ENCODE data around the gene ANAPC4.

The ANAPC4 gene

DNA sequence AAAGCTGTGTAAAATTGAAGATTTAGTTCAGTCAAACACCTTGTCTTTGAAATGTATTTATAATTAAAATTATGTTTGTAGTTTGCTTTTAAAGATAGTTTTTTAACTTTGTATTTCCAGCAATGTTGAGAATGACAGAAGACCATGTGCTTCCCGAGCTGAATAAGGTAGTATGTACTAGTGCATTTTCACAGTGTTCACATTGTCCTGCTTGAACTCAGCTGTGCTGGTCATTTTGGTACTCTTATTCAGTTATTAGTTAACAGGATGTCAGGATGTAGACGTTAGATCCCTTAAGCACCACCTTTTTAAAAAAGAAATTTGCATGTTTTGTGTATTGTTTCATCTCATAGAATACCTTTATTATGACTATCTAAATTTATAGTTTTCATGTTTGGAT is 28.4 kb downstream of the ANAPC4 start:
- H3K36me3 Mint-ChIP-seq (ENCODE audit: low read depth): peaks cover 49% of the 10 kb centered on the region
- TF ChIP-seq, protein P1, sequence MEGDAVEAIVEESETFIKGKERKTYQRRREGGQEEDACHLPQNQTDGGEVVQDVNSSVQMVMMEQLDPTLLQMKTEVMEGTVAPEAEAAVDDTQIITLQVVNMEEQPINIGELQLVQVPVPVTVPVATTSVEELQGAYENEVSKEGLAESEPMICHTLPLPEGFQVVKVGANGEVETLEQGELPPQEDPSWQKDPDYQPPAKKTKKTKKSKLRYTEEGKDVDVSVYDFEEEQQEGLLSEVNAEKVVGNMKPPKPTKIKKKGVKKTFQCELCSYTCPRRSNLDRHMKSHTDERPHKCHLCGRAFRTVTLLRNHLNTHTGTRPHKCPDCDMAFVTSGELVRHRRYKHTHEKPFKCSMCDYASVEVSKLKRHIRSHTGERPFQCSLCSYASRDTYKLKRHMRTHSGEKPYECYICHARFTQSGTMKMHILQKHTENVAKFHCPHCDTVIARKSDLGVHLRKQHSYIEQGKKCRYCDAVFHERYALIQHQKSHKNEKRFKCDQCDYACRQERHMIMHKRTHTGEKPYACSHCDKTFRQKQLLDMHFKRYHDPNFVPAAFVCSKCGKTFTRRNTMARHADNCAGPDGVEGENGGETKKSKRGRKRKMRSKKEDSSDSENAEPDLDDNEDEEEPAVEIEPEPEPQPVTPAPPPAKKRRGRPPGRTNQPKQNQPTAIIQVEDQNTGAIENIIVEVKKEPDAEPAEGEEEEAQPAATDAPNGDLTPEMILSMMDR (IDR thresholded peaks at IDR 0.05): no peak
- peaks cover 2% of the 10 kb centered on the region for H3K4me1 Mint-ChIP-seq
- DNase-seq: no peak
- no peak overlapping the region for H3K27ac Mint-ChIP-seq
- no peaks in the 10 kb centered on the region for H3K9me3 Mint-ChIP-seq
- H3K27me3 Mint-ChIP-seq (ENCODE audit: low read depth, poor library complexity): no peaks in the 10 kb centered on the region
- H3K4me3 Mint-ChIP-seq: no peak overlapping the region

DNA sequence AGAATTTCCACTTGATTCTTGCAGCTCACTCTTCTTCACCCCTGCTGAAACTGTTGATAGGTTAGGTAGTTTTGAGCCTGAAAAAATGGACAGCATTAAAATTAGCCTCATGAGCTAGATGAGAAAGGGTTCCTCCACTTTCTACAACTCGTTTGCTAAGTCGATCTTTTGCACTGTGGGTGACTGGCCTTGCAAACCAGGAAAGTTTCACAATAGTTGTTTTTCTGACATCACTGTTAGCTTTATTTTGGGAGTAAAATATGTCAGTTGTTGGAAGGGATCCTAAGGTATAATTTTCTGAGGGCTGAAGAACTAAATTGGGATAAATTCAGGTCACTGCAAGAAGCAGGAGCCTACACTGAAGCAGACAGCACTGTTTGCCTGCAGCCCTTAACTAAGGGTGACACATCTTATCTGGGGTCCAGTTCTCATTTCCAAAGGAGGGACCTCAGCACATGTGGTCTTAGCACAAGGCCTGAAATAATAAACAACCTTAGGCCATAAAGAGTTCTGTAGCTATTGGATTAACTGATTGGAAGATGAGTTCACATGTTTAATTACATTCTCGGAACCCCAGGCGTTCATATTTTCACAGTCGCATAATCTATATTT is 29.1 kb downstream of the ANAPC4 start:
- Mint-ChIP-seq H3K27ac (no peak overlapping the region), H3K4me3 (no peak overlapping the region), H3K27me3 (ENCODE audit: low read depth, poor library complexity) (no peaks in the 10 kb centered on the region), H3K9me3 (no peaks in the 10 kb centered on the region), H3K36me3 (ENCODE audit: low read depth) (peaks cover 57% of the 10 kb centered on the region), H3K4me1 (no peaks in the 10 kb centered on the region)
- TF ChIP-seq, protein P1 (IDR thresholded peaks at IDR 0.05): no peak
- DNase-seq: no peak

DNA sequence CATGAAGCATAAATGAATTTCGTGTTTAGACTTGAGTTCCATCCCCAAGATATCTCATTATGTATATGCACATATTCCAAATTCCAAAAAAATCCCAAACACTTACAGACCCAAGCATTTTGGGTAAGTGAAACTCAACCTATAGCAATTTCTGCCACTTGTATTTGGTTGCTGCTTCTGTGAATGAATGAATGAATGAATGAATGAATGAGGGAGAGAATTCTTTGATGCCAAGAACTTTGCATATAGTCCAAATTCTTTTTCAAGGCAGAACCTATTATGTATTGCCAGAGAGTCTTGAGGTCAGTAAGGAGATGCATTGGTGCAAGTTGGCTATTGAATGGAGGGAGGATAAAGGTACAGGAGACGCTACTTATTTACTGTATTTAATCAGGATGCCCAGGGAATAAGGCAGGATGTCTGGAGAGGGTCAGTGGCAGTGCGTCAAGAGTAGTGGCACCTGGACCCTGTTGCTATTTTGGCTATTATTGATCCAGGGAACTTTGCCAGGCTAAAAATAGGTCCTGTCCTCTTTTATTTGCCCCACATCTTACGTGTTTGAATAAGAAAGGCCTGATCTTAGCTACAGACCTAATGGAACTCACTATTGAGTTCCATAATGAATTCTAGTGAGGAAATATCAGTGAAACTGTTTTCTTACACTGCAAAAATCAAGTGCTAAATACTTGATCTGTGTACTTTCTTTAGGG is 33.9 kb downstream of the ANAPC4 start:
- H3K36me3 Mint-ChIP-seq (ENCODE audit: low read depth): peaks cover 61% of the 10 kb centered on the region
- no peaks in the 10 kb centered on the region for H3K27me3 Mint-ChIP-seq (ENCODE audit: low read depth, poor library complexity)
- no peak for DNase-seq
- H3K4me1 Mint-ChIP-seq: no peaks in the 10 kb centered on the region
- no peak overlapping the region for H3K27ac Mint-ChIP-seq
- no peak overlapping the region for H3K4me3 Mint-ChIP-seq
- TF ChIP-seq, protein P1 (IDR thresholded peaks at IDR 0.05): no peak
- H3K9me3 Mint-ChIP-seq: no peaks in the 10 kb centered on the region

DNA sequence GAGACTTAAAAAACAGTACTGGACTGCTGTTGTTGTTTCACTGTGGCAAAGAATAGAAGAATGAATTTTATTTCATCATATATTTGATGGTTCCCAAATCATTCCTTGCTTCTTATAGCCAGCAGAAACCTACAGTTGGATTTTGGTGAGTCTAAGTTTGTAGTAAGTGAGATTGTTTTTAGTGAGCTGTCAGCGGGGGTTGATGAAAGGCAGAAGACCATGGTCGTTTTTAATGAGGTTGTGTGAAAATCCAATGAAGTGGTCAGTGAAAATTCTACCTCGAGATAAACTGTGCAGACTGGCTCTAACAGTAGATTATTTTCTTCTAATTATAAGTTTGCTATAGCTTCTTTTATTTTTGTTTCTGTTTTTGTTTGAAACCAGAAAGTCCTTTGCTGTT is 36.2 kb downstream of the ANAPC4 start:
- Mint-ChIP-seq H3K27ac (no peak overlapping the region), H3K4me3 (no peak overlapping the region), H3K4me1 (no peaks in the 10 kb centered on the region), H3K36me3 (ENCODE audit: low read depth) (peaks cover 44% of the 10 kb centered on the region), H3K27me3 (ENCODE audit: low read depth, poor library complexity) (no peaks in the 10 kb centered on the region), H3K9me3 (no peaks in the 10 kb centered on the region)
- no peak for DNase-seq
- TF ChIP-seq, protein P1 (IDR thresholded peaks at IDR 0.05): no peak

DNA sequence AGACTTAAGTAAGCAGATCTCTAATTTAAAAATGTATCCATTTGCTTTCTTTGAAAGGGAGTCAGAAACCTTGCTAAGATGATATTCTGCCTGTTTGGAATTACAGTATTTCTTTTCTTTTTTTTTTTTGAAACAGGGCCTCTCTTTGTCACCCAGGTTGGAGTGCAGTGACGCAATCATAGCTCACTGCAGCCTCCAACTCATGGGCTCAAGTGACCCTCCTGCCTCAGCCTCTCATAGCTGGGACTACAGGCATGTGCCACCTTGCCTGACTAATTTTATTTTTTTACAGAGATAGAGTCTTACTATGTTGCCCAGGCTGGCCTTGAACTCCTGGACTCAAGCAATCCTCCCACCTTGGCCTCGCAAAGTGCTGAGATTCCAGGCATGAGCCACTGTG is 40.0 kb downstream of the ANAPC4 start:
- peaks cover 23% of the 10 kb centered on the region for H3K36me3 Mint-ChIP-seq (ENCODE audit: low read depth)
- no peak for DNase-seq
- TF ChIP-seq, protein P1 (IDR thresholded peaks at IDR 0.05): no peak
- no peaks in the 10 kb centered on the region for H3K9me3 Mint-ChIP-seq
- no peaks in the 10 kb centered on the region for H3K27me3 Mint-ChIP-seq (ENCODE audit: low read depth, poor library complexity)
- H3K27ac Mint-ChIP-seq: no peak overlapping the region
- H3K4me1 Mint-ChIP-seq: no peaks in the 10 kb centered on the region
- no peak overlapping the region for H3K4me3 Mint-ChIP-seq

DNA sequence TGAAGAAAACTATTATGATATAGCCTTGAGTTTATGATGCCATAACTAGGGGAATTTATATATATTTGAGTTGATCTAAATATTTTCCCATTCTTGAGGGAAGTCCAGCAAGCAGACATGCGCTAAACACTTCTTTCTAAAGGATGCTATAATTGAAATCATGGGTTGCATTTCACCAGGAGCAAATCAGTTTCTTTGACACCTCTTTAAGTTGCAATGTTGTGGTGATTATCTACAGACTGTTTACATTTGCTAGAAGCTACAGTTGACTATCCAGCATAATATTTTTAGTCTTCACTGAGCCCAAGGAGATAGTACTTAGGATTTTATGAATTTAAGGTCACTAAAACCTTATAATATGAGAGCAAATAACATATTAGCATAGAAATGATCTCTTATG is 43.9 kb downstream of the ANAPC4 start:
- no peak overlapping the region for H3K27ac Mint-ChIP-seq
- H3K27me3 Mint-ChIP-seq (ENCODE audit: low read depth, poor library complexity): no peaks in the 10 kb centered on the region
- H3K9me3 Mint-ChIP-seq: no peaks in the 10 kb centered on the region
- H3K4me3 Mint-ChIP-seq: no peak overlapping the region
- H3K36me3 Mint-ChIP-seq (ENCODE audit: low read depth): no peaks in the 10 kb centered on the region
- no peak for DNase-seq
- TF ChIP-seq, protein P1 (IDR thresholded peaks at IDR 0.05): no peak
- H3K4me1 Mint-ChIP-seq: no peaks in the 10 kb centered on the region
